SH-SY5Y (cell line): Measurements from ENCODE around the gene PAQR3.

Experiments used
- GATA2 ChIP-seq: IDR thresholded peaks from 2 replicates; pipeline ENCODE4 v1.6.1; 2011; ENCODE audit warnings: mild to moderate bottlenecking, low read depth, low read length
- GATA3 ChIP-seq: IDR thresholded peaks from 2 replicates; pipeline ENCODE4 v1.6.1; 2011; ENCODE audit warnings: low read depth, mild to moderate bottlenecking, low read length, moderate library complexity

DNA sequence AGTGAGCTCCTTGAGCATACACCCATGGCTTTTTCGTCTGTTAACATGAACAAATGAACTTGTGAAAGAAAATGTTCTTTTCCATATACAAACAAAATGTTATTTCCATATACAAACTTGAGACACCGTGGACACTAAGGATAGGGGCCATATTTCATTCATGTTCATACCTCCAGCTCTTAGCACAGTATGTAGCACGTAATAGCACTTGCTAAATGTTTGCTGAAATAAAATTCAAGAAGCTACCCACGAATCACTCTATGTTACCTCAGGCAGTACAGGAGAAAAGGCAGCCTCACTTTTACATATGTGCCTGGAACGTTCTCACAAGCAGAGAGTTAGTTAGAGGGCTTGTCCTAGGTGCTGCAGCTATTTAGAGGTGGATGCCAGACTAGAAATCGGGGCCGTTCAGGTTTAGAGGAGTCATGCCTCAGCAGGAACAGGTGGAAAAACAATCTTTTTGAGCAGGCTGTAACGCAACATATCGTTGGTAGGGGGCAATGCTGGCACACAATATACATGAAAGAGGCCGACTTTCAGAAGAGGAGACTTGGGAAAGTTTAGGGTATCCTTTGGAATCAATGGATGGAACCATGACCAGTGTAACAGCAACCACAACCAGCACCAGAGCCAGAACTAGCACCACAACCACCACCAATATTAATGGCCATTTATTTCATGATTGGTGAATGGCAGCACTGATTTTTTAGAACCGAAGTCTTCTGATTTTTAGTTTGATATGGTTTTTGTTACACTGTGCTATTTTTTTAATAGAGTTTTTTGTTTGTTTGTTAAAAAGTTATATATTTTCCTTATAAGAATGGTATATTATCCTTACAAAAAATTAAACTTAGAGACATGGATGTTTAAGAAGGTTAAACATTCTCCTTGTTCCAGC lies 14.8 kb upstream of the PAQR3 start:
- TF ChIP-seq GATA3 (no peak), GATA2 (no peak)
